ENCODE data around the gene HSDL1.
A peak's percentile ranks its signal among the peaks of the same experiment; 100 is the strongest.

The HSDL1 gene

GRCh38 chr16:84087466-84088151 lies 57.4 kb downstream of the HSDL1 start:
- TF ChIP-seq JUND (IDR thresholded peaks at IDR 0.05; ENCODE audit: low read depth) = no peak
- in situ Hi-C loops (cut with HindIII; ENCODE audit: low pct_unique_long_range_greater_than_20kb, low sequenced_read_pairs) = no loop called here
- DNase-seq (ENCODE audit: low read depth in 1 of 2, low spot score in 1 of 2) = no peak

- no peak for TF ChIP-seq JUND (IDR thresholded peaks at IDR 0.05; ENCODE audit: low read depth)
- in situ Hi-C loops (cut with HindIII; ENCODE audit: low pct_unique_long_range_greater_than_20kb, low sequenced_read_pairs) = no loop called here
- no peak for DNase-seq (ENCODE audit: low read depth in 1 of 2, low spot score in 1 of 2)
These were observed 58.0 kb downstream of the HSDL1 start for GRCh38 chr16:84087001-84087400.

GRCh38 chr16:84086341-84086740 lies 58.6 kb downstream of the HSDL1 start:
- no peak for TF ChIP-seq JUND (IDR thresholded peaks at IDR 0.05; ENCODE audit: low read depth)
- DNase-seq (ENCODE audit: low read depth in 1 of 2, low spot score in 1 of 2) = no peak
- in situ Hi-C loops (cut with HindIII; ENCODE audit: low pct_unique_long_range_greater_than_20kb, low sequenced_read_pairs) = no loop called here

- DNase-seq (ENCODE audit: low read depth in 1 of 2, low spot score in 1 of 2) = no peak
- in situ Hi-C loops (cut with HindIII; ENCODE audit: low pct_unique_long_range_greater_than_20kb, low sequenced_read_pairs) = no loop called here
- TF ChIP-seq JUND (IDR thresholded peaks at IDR 0.05; ENCODE audit: low read depth) = no peak
These were observed 59.2 kb downstream of the HSDL1 start for GRCh38 chr16:84085773-84086172.

- in situ Hi-C loops (cut with HindIII; ENCODE audit: low pct_unique_long_range_greater_than_20kb, low sequenced_read_pairs) = no loop called here
- no peak for TF ChIP-seq JUND (IDR thresholded peaks at IDR 0.05; ENCODE audit: low read depth)
- DNase-seq (ENCODE audit: low read depth in 1 of 2, low spot score in 1 of 2) = no peak
These were observed 59.7 kb downstream of the HSDL1 start for GRCh38 chr16:84085271-84085667.

GRCh38 chr16:84084570-84085270 lies 60.3 kb downstream of the HSDL1 start:
- in situ Hi-C loops (cut with HindIII; ENCODE audit: low pct_unique_long_range_greater_than_20kb, low sequenced_read_pairs) = no loop called here
- no peak for TF ChIP-seq JUND (IDR thresholded peaks at IDR 0.05; ENCODE audit: low read depth)
- DNase-seq (ENCODE audit: low read depth in 1 of 2, low spot score in 1 of 2) = peak; percentile 82 to 91

GRCh38 chr16:84082835-84083569 lies 62.0 kb downstream of the HSDL1 start:
- peak in 1 of 2 experiments; percentile 63 for DNase-seq (ENCODE audit: low read depth in 1 of 2, low spot score in 1 of 2)
- TF ChIP-seq JUND (IDR thresholded peaks at IDR 0.05; ENCODE audit: low read depth) = no peak
- in situ Hi-C loops (cut with HindIII; ENCODE audit: low pct_unique_long_range_greater_than_20kb, low sequenced_read_pairs) = no loop called here

GRCh38 chr16:84082110-84082509 lies 62.9 kb downstream of the HSDL1 start:
- no peak for TF ChIP-seq JUND (IDR thresholded peaks at IDR 0.05; ENCODE audit: low read depth)
- in situ Hi-C loops (cut with HindIII; ENCODE audit: low pct_unique_long_range_greater_than_20kb, low sequenced_read_pairs) = no loop called here
- DNase-seq (ENCODE audit: low read depth in 1 of 2, low spot score in 1 of 2) = no peak

GRCh38 chr16:84081446-84081989 lies 63.5 kb downstream of the HSDL1 start:
- TF ChIP-seq JUND (IDR thresholded peaks at IDR 0.05; ENCODE audit: low read depth) = no peak
- DNase-seq (ENCODE audit: low read depth in 1 of 2, low spot score in 1 of 2) = no peak
- in situ Hi-C loops (cut with HindIII; ENCODE audit: low pct_unique_long_range_greater_than_20kb, low sequenced_read_pairs) = no loop called here

- no peak for DNase-seq (ENCODE audit: low read depth in 1 of 2, low spot score in 1 of 2)
- in situ Hi-C loops (cut with HindIII; ENCODE audit: low pct_unique_long_range_greater_than_20kb, low sequenced_read_pairs) = no loop called here
- no peak for TF ChIP-seq JUND (IDR thresholded peaks at IDR 0.05; ENCODE audit: low read depth)
These were observed 64.2 kb downstream of the HSDL1 start for GRCh38 chr16:84080813-84081212.

GRCh38 chr16:84080378-84080777 lies 64.6 kb downstream of the HSDL1 start:
- no peak for TF ChIP-seq JUND (IDR thresholded peaks at IDR 0.05; ENCODE audit: low read depth)
- in situ Hi-C loops (cut with HindIII; ENCODE audit: low pct_unique_long_range_greater_than_20kb, low sequenced_read_pairs) = no loop called here
- no peak for DNase-seq (ENCODE audit: low read depth in 1 of 2, low spot score in 1 of 2)

GRCh38 chr16:84079664-84080063 lies 65.3 kb downstream of the HSDL1 start:
- TF ChIP-seq JUND (IDR thresholded peaks at IDR 0.05; ENCODE audit: low read depth) = no peak
- no peak for DNase-seq (ENCODE audit: low read depth in 1 of 2, low spot score in 1 of 2)
- in situ Hi-C loops (cut with HindIII; ENCODE audit: low pct_unique_long_range_greater_than_20kb, low sequenced_read_pairs) = no loop called here

- in situ Hi-C loops (cut with HindIII; ENCODE audit: low pct_unique_long_range_greater_than_20kb, low sequenced_read_pairs) = no loop called here
- no peak for TF ChIP-seq JUND (IDR thresholded peaks at IDR 0.05; ENCODE audit: low read depth)
These were observed 69.6 kb downstream of the HSDL1 start for GRCh38 chr16:84075376-84075775.

More at GRCh38 chr16:84075376-84075775, 69.6 kb downstream of the HSDL1 start:
- no peak for DNase-seq (ENCODE audit: low read depth in 1 of 2, low spot score in 1 of 2)

Measured in T47D (cell line).